Stimulated activated memory B cell treated with anti-CD40 and anti-IgM and Interleukin-4, amounts not matched to agents 10 μg/mL and 1 μg/mL and 100 μg/mL, for 72 hours (primary cell): Measurements from ENCODE around the gene ERBB4.
"Not testable (repeated sequence)": the region's sequence is repeated elsewhere in the genome, so short reads cannot be mapped to it uniquely, and the experiment has no call there.

ENCODE experiments used
- ATAC-seq: fragments of 150-1000 bp; cut with Tn5 transposase; 2 replicates; pipeline ENCODE4 v1.10.0; 2021
- H3K27ac Mint-ChIP-seq: one replicate; pipeline ENCODE4 v1.8.0; 2022; ENCODE audit warnings: mild to moderate bottlenecking, mixed read lengths
- H3K27me3 Mint-ChIP-seq: one replicate; pipeline ENCODE4 v1.8.0; 2022; ENCODE audit warnings: mixed read lengths
- H3K36me3 Mint-ChIP-seq: one replicate; pipeline ENCODE4 v1.8.0; 2022; ENCODE audit warnings: mixed read lengths
- H3K4me1 Mint-ChIP-seq: one replicate; pipeline ENCODE4 v1.8.0; 2022; ENCODE audit warnings: mixed read lengths
- H3K4me3 Mint-ChIP-seq: one replicate; pipeline ENCODE4 v1.8.0; 2022; ENCODE audit warnings: mild to moderate bottlenecking, moderate library complexity, mixed read lengths
- H3K9me3 Mint-ChIP-seq: one replicate; pipeline ENCODE4 v1.8.0; 2022; ENCODE audit warnings: mixed read lengths

ERBB4 gene

GRCh38 chr2:212117926-212118325 is 420.7 kb downstream of the ERBB4 start:
- ATAC-seq, result no peak
- H3K27me3 Mint-ChIP-seq, result no peaks in the 10 kb centered on the region
- no peak overlapping the region for H3K27ac Mint-ChIP-seq
- peaks cover under 1% of the 10 kb centered on the region for H3K9me3 Mint-ChIP-seq
- no peaks in the 10 kb centered on the region for H3K4me1 Mint-ChIP-seq
- no peak overlapping the region for H3K4me3 Mint-ChIP-seq
- no peaks in the 10 kb centered on the region for H3K36me3 Mint-ChIP-seq

GRCh38 chr2:212114489-212114888 is 424.1 kb downstream of the ERBB4 start:
- Mint-ChIP-seq H3K27me3 (no peaks in the 10 kb centered on the region), H3K36me3 (no peaks in the 10 kb centered on the region), H3K9me3 (peaks cover 3% of the 10 kb centered on the region), H3K4me1 (no peaks in the 10 kb centered on the region), H3K27ac (no peak overlapping the region), H3K4me3 (no peak overlapping the region)
- no peak for ATAC-seq

DNA sequence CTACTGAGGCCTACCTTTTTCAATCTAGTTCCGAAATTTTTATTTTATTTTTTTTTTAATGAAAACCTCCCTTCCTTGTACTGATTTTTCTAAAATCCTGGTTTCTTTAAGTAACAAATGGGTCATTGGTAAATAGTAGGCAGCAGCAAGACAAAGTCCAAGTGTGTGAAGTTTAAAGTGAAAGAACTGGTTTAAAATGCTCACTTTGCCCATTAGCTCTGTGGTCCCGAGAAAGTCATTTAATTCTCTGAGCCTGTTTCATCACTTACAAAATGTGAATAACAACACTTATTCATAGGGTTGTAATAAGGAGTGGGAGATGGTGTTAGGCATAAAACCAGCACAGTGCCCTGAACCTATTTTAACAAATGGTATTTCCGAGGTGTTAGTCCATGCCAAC is 426.2 kb downstream of the ERBB4 start:
- Mint-ChIP-seq H3K4me1 (no peaks in the 10 kb centered on the region), H3K27me3 (no peaks in the 10 kb centered on the region), H3K27ac (no peak overlapping the region), H3K36me3 (no peaks in the 10 kb centered on the region), H3K9me3 (peaks cover 3% of the 10 kb centered on the region), H3K4me3 (no peak overlapping the region)
- ATAC-seq, result no peak

DNA sequence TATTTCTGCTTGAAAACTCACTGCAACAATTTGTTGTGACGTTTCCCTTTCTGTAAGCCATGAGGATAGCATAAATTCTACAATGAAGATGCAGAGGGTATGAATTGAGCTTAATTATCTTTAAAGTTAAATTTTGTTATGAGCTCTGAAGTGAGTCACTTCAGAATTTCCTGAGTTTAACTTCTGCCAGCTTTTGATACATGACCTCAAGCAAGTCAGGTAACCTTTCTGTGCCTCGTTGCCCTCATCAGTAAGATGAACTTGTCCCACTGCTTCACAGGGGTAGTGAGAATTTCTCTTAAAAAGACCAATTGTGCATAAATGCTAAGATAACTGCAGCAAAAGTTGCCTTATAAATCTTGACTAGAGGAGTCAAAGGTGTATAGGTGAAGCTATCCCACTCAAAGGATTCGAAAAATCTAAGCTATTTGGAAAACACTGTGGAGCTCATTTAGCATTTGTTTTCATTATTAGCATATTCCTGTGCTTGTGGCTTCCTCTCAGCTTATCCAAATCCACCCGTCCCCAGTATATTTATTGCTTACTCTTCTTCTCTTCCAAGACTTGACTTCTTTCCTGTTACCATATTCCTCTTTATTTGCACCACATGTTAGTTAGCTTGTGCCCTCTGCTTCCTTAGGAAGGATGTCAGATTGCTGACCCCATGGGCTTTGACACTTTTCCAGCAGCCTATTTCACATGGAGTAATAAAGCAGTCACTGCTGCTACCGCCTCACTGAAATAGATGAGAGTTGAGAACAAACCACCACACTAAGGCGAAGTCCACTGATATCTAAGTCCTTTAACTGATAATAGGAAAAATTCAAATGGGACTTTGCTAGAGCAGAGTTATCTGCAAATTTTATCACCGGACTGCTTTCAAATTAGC is 428.6 kb downstream of the ERBB4 start:
- Mint-ChIP-seq H3K27ac (no peak overlapping the region), H3K36me3 (no peaks in the 10 kb centered on the region), H3K27me3 (no peaks in the 10 kb centered on the region), H3K4me3 (no peak overlapping the region), H3K9me3 (peaks cover 10% of the 10 kb centered on the region), H3K4me1 (no peaks in the 10 kb centered on the region)
- no peak for ATAC-seq

DNA sequence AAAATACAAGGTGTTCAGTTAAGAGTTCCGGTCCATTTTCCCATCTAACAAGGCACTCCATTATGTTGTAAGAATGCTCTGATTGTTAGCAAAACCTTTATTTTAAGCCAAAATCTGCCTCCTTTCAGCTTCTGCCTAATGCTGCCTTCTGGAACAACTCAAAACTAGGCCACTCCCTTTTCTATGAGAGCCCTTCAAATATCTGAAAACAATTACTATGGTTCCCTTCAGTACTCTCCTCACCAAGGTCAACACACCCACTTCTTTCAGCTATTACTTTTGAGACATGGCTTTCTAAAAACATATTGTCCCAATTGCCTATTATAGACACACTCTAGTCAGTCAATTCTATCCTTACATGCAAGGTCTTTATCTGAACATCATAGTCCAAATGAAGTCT is 429.4 kb downstream of the ERBB4 start:
- no peaks in the 10 kb centered on the region for H3K27me3 Mint-ChIP-seq
- no peak overlapping the region for H3K27ac Mint-ChIP-seq
- H3K4me3 Mint-ChIP-seq, result no peak overlapping the region
- H3K9me3 Mint-ChIP-seq, result peaks cover 10% of the 10 kb centered on the region
- H3K4me1 Mint-ChIP-seq, result no peaks in the 10 kb centered on the region
- H3K36me3 Mint-ChIP-seq, result no peaks in the 10 kb centered on the region
- no peak for ATAC-seq

GRCh38 chr2:212107989-212108388 is 430.6 kb downstream of the ERBB4 start:
- Mint-ChIP-seq H3K9me3 (peaks cover 9% of the 10 kb centered on the region), H3K27me3 (no peaks in the 10 kb centered on the region), H3K4me3 (no peak overlapping the region), H3K36me3 (no peaks in the 10 kb centered on the region), H3K27ac (no peak overlapping the region), H3K4me1 (no peaks in the 10 kb centered on the region)
- no peak for ATAC-seq

DNA sequence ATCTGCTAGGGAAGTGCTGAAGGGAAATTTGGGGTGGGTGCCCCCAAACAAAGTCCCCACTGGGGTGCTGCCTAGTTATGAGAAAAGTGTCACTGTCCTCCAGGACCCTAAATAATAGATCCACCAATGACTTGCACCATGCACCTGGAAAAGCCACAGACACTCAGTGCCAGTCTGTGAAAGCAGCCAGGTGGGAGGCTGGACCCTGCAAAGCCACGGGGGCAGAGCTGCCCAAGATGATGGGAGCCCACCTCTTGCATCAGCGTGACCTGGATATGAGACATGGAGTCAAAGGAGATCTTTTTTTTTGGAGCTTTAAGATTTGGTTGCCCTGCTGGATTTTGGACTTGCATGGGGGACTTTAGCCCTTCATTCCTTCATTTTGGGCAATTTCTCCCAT is 431.6 kb downstream of the ERBB4 start:
- H3K27ac Mint-ChIP-seq, result no peak overlapping the region
- H3K4me1 Mint-ChIP-seq, result no peaks in the 10 kb centered on the region
- ATAC-seq, result no peak
- no peaks in the 10 kb centered on the region for H3K36me3 Mint-ChIP-seq
- H3K9me3 Mint-ChIP-seq, result peaks cover 12% of the 10 kb centered on the region
- H3K4me3 Mint-ChIP-seq, result no peak overlapping the region
- H3K27me3 Mint-ChIP-seq, result no peaks in the 10 kb centered on the region

- not testable (repeated sequence) for H3K4me1 Mint-ChIP-seq, H3K27me3 Mint-ChIP-seq, ATAC-seq, H3K27ac Mint-ChIP-seq, H3K36me3 Mint-ChIP-seq, H3K4me3 Mint-ChIP-seq
- peaks cover 12% of the 10 kb centered on the region for H3K9me3 Mint-ChIP-seq
Measured at GRCh38 chr2:212106536-212106935, 432.1 kb downstream of the ERBB4 start.

- Mint-ChIP-seq H3K4me1 (no peaks in the 10 kb centered on the region), H3K9me3 (peaks cover 4% of the 10 kb centered on the region), H3K27ac (no peak overlapping the region), H3K36me3 (no peaks in the 10 kb centered on the region), H3K27me3 (no peaks in the 10 kb centered on the region), H3K4me3 (no peak overlapping the region)
- ATAC-seq, result no peak
Measured at GRCh38 chr2:212099658-212100057, 438.9 kb downstream of the ERBB4 start.

GRCh38 chr2:212098966-212099365 is 439.6 kb downstream of the ERBB4 start:
- Mint-ChIP-seq H3K36me3 (no peaks in the 10 kb centered on the region), H3K4me3 (no peak overlapping the region), H3K9me3 (peaks cover 4% of the 10 kb centered on the region), H3K27ac (no peak overlapping the region), H3K27me3 (no peaks in the 10 kb centered on the region), H3K4me1 (no peaks in the 10 kb centered on the region)
- ATAC-seq, result no peak

DNA sequence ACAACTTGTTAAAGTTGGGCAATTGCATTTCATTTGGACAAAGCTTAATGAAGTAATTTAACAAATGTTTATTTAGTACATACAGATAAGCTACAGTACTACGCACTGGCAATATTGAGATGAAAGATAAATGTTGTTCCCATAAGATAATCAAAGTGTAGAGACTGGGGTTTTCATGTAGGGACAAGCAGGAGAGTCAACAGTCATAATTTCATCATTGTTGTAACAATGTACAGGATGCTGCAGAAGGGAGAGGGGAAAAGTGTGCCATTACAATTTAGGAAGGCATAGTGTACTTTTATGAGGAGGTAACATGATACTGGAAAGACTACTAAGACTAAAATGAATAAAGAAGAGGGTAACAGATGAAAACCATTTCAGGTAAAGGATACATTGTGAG is 441.6 kb downstream of the ERBB4 start:
- no peaks in the 10 kb centered on the region for H3K27me3 Mint-ChIP-seq
- H3K9me3 Mint-ChIP-seq, result no peaks in the 10 kb centered on the region
- no peak for ATAC-seq
- no peaks in the 10 kb centered on the region for H3K36me3 Mint-ChIP-seq
- H3K4me1 Mint-ChIP-seq, result no peaks in the 10 kb centered on the region
- H3K27ac Mint-ChIP-seq, result no peak overlapping the region
- no peak overlapping the region for H3K4me3 Mint-ChIP-seq

- no peaks in the 10 kb centered on the region for H3K27me3 Mint-ChIP-seq
- H3K36me3 Mint-ChIP-seq, result no peaks in the 10 kb centered on the region
- H3K4me1 Mint-ChIP-seq, result no peaks in the 10 kb centered on the region
- H3K4me3 Mint-ChIP-seq, result no peak overlapping the region
- no peaks in the 10 kb centered on the region for H3K9me3 Mint-ChIP-seq
- no peak for ATAC-seq
- no peak overlapping the region for H3K27ac Mint-ChIP-seq
Measured at GRCh38 chr2:212089873-212090272, 448.7 kb downstream of the ERBB4 start.

DNA sequence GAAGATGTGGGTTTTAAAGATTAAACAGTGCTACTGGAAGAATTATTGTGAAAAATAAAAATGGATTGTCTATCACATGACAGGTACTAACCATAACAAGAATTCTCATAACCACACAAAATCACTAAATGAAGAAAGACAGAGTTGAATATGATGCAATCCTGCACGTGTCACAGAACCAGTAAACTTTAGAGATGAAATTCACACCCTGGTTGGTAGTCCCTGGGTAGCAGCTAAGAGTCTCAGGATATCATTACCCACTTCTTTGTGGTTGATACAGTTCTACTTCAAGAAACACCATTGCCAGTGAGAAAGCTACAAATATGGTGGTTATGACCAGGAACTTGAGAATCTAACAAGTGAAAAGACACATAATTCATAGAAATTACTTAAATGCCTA is 450.2 kb downstream of the ERBB4 start:
- no peaks in the 10 kb centered on the region for H3K27me3 Mint-ChIP-seq
- no peak overlapping the region for H3K4me3 Mint-ChIP-seq
- no peaks in the 10 kb centered on the region for H3K9me3 Mint-ChIP-seq
- no peaks in the 10 kb centered on the region for H3K4me1 Mint-ChIP-seq
- H3K27ac Mint-ChIP-seq, result no peak overlapping the region
- no peak for ATAC-seq
- H3K36me3 Mint-ChIP-seq, result no peaks in the 10 kb centered on the region

DNA sequence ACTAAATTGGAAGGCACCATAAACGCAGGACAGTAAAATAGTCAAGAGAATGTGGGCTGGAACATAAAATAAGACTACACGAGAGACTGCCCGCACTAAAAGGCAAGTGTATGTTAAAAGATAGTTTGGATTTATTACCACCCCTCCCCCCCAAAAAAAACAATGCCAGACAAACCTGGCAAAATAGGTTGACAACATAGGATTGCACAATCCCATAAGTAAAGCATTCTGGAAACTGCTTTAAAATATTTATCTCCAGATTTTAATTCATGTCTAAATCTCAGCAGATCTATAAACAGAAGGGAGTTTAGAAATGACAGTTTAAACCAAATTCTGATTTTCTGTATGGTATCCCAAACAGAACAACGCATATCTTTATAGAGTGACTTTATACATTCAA is 455.1 kb downstream of the ERBB4 start:
- H3K4me1 Mint-ChIP-seq, result no peaks in the 10 kb centered on the region
- ATAC-seq, result no peak
- no peaks in the 10 kb centered on the region for H3K36me3 Mint-ChIP-seq
- no peaks in the 10 kb centered on the region for H3K9me3 Mint-ChIP-seq
- H3K27ac Mint-ChIP-seq, result no peak overlapping the region
- H3K4me3 Mint-ChIP-seq, result no peak overlapping the region
- H3K27me3 Mint-ChIP-seq, result no peaks in the 10 kb centered on the region

- no peaks in the 10 kb centered on the region for H3K27me3 Mint-ChIP-seq
- no peak overlapping the region for H3K27ac Mint-ChIP-seq
- no peaks in the 10 kb centered on the region for H3K9me3 Mint-ChIP-seq
- H3K4me1 Mint-ChIP-seq, result no peaks in the 10 kb centered on the region
- no peaks in the 10 kb centered on the region for H3K36me3 Mint-ChIP-seq
- no peak overlapping the region for H3K4me3 Mint-ChIP-seq
- no peak for ATAC-seq
Measured at GRCh38 chr2:212078103-212078502, 460.5 kb downstream of the ERBB4 start.

DNA sequence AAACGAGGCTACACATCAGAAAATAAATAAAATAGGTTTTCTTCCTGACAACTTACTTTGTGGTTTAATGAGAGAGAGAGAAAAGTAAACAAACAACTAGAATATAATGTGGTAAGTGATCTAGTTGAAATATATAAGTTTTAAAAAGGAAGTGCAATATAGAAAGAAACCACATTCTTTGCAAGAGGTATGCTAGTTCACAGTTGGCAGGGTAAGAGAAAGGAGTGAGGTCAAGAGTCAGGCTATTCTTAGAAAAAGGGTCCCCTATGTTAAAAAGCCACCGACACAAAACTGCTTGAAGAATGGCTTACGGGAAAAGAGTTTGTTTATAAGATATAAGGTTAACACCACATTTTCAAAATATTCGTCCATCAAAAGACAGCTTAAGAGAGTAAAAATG is 462.1 kb downstream of the ERBB4 start:
- no peaks in the 10 kb centered on the region for H3K4me1 Mint-ChIP-seq
- H3K27ac Mint-ChIP-seq, result no peak overlapping the region
- no peak overlapping the region for H3K4me3 Mint-ChIP-seq
- H3K9me3 Mint-ChIP-seq, result no peaks in the 10 kb centered on the region
- no peaks in the 10 kb centered on the region for H3K36me3 Mint-ChIP-seq
- ATAC-seq, result no peak
- no peaks in the 10 kb centered on the region for H3K27me3 Mint-ChIP-seq
